ENCODE data around the gene FOXP1.

GRCh38 chr3:71090207-71090606, 493.3 kb downstream of the FOXP1 start:
- TF ChIP-seq CTCF (IDR thresholded peaks at IDR 0.05): no peak
- TF ChIP-seq POLR2A (IDR thresholded peaks at IDR 0.05): no peak
- TF ChIP-seq POLR2AphosphoS5 (IDR thresholded peaks at IDR 0.05; ENCODE audit: insufficient read depth in 1 of 2, low read depth in 1 of 2): no peak
